ENCODE data around the gene PGAP6. TPM values are rescaled to one million over a fixed set of nuclear protein-coding genes. Genes with fewer than 3 reads are reported as not detected.
"Not testable (repeated sequence)": the region's sequence is repeated elsewhere in the genome, so short reads cannot be mapped to it uniquely, and the experiment has no call there.

PGAP6 gene
- total RNA-seq, 3 donors from 2014 or later, result 77.3 to 134 (median 95.7) TPM

DNA sequence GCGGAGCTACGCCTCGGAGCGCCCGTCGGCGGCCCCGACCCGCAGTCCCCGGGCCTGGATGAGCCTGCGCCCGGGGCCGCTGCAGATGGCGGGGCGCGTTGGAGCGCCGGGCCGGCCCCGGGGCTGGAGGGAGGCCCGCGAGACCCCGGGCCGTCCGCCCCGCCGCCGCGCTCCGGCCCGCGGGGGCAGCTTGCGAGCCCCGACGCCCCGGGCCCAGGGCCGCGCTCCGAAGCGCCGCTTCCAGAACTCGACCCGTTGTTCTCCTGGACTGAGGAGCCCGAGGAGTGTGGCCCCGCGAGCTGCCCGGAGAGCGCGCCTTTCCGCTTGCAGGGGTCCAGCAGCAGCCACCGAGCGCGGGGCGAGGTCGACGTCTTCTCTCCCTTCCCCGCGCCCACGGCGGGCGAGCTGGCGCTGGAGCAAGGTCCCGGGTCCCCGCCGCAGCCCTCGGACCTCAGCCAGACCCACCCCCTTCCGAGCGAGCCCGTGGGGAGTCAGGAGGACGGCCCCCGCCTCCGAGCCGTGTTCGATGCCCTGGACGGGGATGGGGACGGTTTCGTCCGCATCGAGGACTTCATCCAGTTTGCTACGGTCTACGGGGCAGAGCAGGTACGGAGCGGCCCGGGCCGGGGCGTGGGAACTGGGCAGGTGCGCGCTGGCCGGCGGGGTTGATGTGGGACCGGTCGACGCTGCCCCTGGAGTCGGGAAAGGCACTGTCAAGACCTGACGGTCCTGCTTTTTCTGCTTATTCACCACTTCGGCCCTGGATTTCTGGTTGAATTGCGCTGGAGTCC, 44.5 kb upstream of the PGAP6 start:
- ATAC-seq, result peak; percentile 12
- intact Hi-C loops (cut with DNase I, micrococcal nuclease), result no loop called here

DNA sequence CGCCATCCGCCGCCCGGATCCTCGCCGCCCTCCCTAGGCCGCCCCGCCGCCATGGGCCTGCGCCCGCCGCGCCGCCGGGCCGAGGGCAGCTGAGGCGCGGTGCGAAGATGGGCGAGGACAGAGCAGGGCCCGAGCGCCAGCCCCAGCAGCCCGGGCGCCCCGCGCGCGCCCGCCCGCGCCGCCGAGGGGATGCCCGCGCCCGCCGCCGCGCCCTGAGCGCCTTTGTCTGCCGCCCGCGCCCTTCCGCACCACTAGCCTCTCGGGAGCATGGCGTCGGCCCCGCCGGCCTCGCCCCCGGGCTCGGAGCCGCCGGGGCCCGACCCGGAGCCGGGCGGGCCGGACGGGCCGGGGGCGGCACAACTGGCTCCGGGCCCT, 43.9 kb upstream of the PGAP6 start:
- DNase-seq, result no peak
- H3K4me1 ChIP-seq (ENCODE audit: low read depth), result peaks cover 21% of the 10 kb centered on the region
- H3K9me3 ChIP-seq, result no peaks in the 10 kb centered on the region
- peak; percentile 48 for ATAC-seq
- TF ChIP-seq, protein P1, sequence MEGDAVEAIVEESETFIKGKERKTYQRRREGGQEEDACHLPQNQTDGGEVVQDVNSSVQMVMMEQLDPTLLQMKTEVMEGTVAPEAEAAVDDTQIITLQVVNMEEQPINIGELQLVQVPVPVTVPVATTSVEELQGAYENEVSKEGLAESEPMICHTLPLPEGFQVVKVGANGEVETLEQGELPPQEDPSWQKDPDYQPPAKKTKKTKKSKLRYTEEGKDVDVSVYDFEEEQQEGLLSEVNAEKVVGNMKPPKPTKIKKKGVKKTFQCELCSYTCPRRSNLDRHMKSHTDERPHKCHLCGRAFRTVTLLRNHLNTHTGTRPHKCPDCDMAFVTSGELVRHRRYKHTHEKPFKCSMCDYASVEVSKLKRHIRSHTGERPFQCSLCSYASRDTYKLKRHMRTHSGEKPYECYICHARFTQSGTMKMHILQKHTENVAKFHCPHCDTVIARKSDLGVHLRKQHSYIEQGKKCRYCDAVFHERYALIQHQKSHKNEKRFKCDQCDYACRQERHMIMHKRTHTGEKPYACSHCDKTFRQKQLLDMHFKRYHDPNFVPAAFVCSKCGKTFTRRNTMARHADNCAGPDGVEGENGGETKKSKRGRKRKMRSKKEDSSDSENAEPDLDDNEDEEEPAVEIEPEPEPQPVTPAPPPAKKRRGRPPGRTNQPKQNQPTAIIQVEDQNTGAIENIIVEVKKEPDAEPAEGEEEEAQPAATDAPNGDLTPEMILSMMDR (IDR thresholded peaks at IDR 0.05), result no peak
- H3K4me3 ChIP-seq, result peak overlapping the region; percentile 21
- intact Hi-C loops (cut with DNase I, micrococcal nuclease), result no loop called here
- H3K36me3 ChIP-seq (ENCODE audit: low read depth), result no peaks in the 10 kb centered on the region

More for the DNA sequence above, 44.5 kb upstream of the PGAP6 start:
- TF ChIP-seq, protein P1 (IDR thresholded peaks at IDR 0.05), result no peak
- H3K9me3 ChIP-seq, result no peaks in the 10 kb centered on the region
- no peaks in the 10 kb centered on the region for H3K36me3 ChIP-seq (ENCODE audit: low read depth)
- peaks cover 21% of the 10 kb centered on the region for H3K4me1 ChIP-seq (ENCODE audit: low read depth)
- DNase-seq, result peak in 2 of 3 donors; percentile 25 to 48
- peak overlapping the region; percentile 21 for H3K4me3 ChIP-seq

DNA sequence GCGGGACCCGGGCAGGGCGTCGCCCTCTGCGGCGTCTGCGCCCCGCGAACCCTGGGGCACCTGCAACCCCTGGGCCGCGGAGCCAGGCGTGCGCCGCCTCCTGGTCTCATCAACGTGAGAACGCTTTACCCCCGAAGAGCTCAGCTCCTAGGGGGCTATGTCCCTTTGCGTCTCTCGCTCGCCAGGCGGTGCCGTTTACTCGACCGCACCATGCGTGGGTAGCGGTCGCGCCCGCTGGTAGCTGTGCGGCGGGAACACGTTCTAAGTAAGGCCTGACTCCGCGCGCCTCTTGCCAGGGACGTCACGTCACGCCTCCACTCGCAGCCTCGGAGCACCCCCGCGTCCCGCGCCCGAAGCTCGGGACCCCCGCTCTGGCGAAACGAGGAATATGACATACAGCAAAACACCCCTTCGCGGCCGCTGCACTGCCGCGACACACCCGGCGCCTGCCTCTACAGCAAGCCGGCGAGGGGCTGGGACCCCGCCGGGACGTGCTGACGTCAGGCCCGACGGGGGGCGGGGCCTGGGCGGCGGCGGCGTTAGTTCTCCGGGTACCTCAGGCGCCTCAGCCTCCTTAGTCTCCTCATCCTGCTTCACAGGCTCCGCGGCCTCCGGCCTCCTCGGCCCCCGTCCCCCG, 43.4 kb upstream of the PGAP6 start, which contains the start of gene RAB11FIP3:
Gene RAB11FIP3, plus strand, starts transcription at position 568 of the 637 bp plus-strand sequence. CDS start 358 bp downstream, outside the sequence.
- intact Hi-C loops (cut with DNase I, micrococcal nuclease), result no loop called here
- TF ChIP-seq, protein P1 (IDR thresholded peaks at IDR 0.05), result no peak

DNA sequence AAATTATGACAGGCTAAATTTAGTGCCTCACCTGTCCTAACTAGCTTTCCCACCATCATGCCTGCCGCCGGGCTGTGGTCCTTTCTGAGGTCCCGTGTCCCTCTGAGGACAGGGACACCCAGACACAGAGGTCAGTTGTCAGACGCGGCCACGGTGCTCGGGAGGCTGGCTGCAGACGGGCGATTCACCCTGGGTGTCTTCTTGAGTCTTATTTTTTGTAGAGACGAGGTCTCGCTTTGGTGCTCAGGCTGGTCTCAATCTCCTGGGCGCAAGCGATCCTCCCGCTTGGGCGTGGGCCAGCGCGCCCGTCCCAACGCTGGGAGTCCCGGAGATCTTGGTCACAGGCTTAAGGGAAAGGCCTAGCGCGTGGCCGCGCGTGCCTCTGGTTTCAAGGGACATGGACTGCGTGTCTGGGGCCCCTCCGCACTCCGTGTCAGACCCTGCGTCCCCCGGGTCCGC, 42.9 kb upstream of the PGAP6 start:
- peak in 2 of 3 donors; percentile 41 to 70 for DNase-seq
- H3K4me1 ChIP-seq (ENCODE audit: low read depth), result peaks cover 21% of the 10 kb centered on the region
- TF ChIP-seq, protein P1 (IDR thresholded peaks at IDR 0.05), result no peak

More for the DNA sequence above, 43.4 kb upstream of the PGAP6 start, which contains the start of gene RAB11FIP3:
- Histone ChIP-seq H3K36me3 (ENCODE audit: low read depth) (no peaks in the 10 kb centered on the region), H3K4me3 (peak within 1 kb of the TSS; percentile 21), H3K9me3 (no peaks in the 10 kb centered on the region), H3K4me1 (ENCODE audit: low read depth) (peaks cover 21% of the 10 kb centered on the region)
- DNase-seq (peak; percentile 85 to 86 (median 85)), ATAC-seq (peak; percentile 93)

DNA sequence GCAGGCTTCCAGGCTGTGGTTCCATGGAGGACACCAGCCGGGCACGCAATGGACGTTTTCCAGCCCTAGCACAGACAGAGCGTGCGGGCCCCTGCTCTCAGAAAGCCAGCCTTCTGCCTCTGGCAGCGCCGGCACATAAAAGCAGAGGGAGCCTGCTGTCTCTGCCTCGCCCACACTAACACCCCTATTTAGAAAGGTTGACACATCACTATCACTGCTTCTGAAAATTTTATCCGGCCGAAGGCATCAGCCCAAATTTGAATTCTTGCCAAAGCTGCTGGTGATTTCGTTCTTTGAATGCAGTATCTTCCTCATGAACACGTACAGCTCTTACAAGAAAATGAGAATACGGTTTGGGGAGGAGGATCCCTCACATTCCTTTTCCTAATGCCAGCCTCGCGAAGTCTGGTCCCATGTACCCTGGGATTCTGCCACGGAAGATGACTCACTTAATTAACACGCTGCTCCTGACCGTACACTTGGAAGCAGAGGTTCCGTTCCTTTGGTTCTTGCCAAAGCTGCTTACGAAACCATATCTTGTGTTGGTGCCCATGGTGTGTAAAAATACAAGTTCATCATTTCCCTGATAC, 42.4 kb upstream of the PGAP6 start:
- ATAC-seq (peak; percentile 32), DNase-seq (peak in 1 of 3 donors; percentile 55)
- TF ChIP-seq, protein P1 (IDR thresholded peaks at IDR 0.05), result no peak
- H3K4me1 ChIP-seq (ENCODE audit: low read depth), result peaks cover 21% of the 10 kb centered on the region
- H3K36me3 ChIP-seq (ENCODE audit: low read depth), result no peaks in the 10 kb centered on the region
- no peaks in the 10 kb centered on the region for H3K9me3 ChIP-seq
- no peak overlapping the region for H3K4me3 ChIP-seq
- intact Hi-C loops (cut with DNase I, micrococcal nuclease), result no loop called here

More for the DNA sequence above, 42.9 kb upstream of the PGAP6 start:
- intact Hi-C loops (cut with DNase I, micrococcal nuclease), result no loop called here
- H3K4me3 ChIP-seq, result no peak overlapping the region
- ATAC-seq, result peak; percentile 55
- no peaks in the 10 kb centered on the region for H3K36me3 ChIP-seq (ENCODE audit: low read depth)
- H3K9me3 ChIP-seq, result no peaks in the 10 kb centered on the region

DNA sequence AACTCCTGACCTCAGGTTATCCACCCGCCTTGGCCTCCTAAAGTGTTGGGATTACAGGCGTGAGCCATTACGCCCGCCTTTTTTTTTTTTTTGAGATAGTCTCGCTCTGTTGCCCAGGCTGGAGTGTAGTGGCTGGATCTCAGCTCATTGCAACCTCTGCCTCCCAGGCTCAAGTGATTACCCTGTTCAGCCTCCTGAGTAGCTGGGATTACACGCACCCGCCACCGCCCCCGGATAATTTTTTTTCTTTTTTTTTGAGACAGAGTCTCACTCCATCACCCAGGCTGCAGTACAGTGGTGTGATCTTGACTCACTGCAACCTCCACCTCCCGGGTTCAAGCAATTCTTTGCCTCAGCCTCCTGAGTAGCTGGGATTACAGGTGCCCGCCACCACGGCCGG, 40.4 kb upstream of the PGAP6 start:
- H3K9me3 ChIP-seq; intact Hi-C loops (cut with DNase I, micrococcal nuclease); DNase-seq; H3K4me3 ChIP-seq; ATAC-seq; H3K36me3 ChIP-seq (ENCODE audit: low read depth): not testable (repeated sequence)
- peaks cover 19% of the 10 kb centered on the region for H3K4me1 ChIP-seq (ENCODE audit: low read depth)

DNA sequence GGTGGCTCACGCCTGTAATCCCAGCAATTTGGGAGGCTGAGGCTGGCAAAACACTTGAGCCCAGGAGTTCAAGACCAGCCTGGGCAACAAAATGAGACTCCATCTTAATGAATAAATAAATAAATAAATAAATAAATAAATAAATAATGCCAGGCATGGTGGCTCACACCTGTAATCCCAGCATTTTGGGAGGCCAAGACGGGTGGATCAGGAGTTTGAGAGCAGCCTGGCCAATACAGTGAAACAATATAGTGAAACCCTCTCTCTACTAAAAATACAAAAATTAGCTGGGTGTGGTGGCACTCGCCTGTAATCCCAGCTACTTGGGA, 33.4 kb upstream of the PGAP6 start:
- DNase-seq, ATAC-seq, H3K4me3 ChIP-seq: not testable (repeated sequence)

More for the DNA sequence above, 33.4 kb upstream of the PGAP6 start:
- H3K36me3 ChIP-seq (ENCODE audit: low read depth); H3K9me3 ChIP-seq; H3K4me1 ChIP-seq (ENCODE audit: low read depth); intact Hi-C loops (cut with DNase I, micrococcal nuclease): not testable (repeated sequence)
